HG02759 (cell line): ENCODE results near the gene KLK1.
"Not testable (repeated sequence)": the region's sequence is repeated elsewhere in the genome, so short reads cannot be mapped to it uniquely, and the experiment has no call there.

Experiments used
- ATAC-seq: cut with Tn5 transposase; IDR thresholded peaks from one replicate; pipeline ENCODE4 v1.9.1; 2021; ENCODE audit warnings: mild to moderate bottlenecking, moderate library complexity; ENCODE audit not compliant: unreplicated experiment

Gene KLK1

DNA sequence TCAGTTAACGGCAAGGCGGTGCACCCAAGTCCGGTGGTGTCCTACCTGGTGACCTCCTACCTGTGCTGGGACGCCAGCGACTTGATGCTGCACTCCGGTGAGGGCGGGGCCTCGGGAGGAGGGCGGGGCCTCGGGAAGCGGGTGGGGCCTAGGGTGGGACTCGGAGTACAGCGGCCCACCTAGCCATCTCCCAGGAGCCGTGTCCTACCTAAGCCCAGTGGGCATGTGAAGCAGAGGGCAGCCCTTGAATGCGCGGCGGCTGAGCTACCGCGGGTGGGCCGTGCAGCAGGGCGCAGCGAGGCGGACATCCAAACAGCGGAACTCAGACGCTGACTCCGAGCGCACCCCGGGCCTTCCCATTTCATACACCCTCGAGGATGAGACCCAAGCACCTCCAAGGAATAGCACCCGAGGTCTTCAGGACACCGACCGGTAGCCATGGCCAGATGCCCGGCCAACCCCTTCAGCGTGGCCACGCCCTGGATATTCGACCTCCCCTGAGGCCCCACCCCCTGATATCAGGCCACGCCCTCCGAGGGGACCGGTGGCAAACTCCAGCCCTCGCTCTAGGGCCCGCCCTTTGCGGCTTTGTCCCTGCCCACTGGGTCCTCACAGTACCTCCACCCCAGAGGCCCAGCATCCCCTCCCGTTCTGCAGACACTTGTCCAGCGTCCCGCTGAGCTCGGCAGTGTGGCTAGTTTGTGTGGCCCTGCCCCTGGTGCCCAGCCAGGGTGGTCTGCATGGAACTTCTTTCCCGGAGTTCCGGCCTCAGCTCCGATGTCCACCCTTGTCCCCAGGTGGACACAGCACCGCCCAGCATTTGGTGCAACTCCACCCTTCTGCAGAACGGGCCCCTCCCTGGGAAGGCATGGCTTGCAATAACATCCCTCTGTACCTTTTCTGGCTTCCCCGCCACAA is 5.4 kb downstream of the KLK1 start:
- peak; percentile 62 for ATAC-seq

DNA sequence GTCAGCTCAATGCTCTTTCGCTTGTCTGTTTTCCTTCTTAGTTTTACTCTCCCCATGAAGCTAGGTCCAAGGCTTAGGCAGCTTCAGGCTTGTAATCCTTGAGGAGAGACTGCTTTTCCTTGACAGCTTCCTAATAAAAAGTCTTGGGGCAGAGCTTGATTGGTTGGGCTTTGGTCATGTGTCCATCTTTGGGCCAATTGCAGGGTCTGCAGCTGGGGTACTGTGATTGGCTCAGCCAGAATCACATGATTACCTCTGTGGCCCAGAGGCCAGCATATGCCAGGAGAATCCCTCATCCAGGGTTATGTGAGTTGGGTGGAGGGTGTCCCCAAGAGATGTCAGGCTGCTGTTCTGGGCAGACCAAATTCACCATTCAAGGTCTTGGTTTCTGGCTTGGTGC is 8.1 kb downstream of the KLK1 start:
- no peak for ATAC-seq

DNA sequence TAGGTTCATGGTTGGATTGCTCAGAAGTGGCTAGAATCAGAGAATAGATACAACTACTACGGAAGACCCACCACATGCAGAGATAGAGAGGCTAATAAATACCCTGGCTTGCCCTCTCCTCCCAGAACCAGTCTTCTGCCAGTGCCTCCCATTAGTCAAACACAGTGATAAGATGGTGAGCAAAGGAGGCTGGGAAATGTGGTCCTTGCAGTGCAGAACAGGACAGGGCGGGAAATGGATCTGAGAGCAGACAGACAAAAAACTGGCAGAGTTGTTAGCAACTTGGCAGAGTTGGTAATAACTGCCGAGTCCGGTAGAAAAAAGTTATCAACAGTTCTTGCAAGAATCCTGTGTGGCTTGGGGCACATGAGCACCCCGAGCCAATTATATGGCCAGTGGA is 8.7 kb downstream of the KLK1 start:
- no peak for ATAC-seq

GRCh38 chr19:50812474-50812873 is 11.1 kb downstream of the KLK1 start:
- ATAC-seq: no peak

- ATAC-seq: not testable (repeated sequence)
Measured at GRCh38 chr19:50811622-50812238, 11.9 kb downstream of the KLK1 start.

- no peak for ATAC-seq
Measured at GRCh38 chr19:50808856-50809255, 14.7 kb downstream of the KLK1 start.

DNA sequence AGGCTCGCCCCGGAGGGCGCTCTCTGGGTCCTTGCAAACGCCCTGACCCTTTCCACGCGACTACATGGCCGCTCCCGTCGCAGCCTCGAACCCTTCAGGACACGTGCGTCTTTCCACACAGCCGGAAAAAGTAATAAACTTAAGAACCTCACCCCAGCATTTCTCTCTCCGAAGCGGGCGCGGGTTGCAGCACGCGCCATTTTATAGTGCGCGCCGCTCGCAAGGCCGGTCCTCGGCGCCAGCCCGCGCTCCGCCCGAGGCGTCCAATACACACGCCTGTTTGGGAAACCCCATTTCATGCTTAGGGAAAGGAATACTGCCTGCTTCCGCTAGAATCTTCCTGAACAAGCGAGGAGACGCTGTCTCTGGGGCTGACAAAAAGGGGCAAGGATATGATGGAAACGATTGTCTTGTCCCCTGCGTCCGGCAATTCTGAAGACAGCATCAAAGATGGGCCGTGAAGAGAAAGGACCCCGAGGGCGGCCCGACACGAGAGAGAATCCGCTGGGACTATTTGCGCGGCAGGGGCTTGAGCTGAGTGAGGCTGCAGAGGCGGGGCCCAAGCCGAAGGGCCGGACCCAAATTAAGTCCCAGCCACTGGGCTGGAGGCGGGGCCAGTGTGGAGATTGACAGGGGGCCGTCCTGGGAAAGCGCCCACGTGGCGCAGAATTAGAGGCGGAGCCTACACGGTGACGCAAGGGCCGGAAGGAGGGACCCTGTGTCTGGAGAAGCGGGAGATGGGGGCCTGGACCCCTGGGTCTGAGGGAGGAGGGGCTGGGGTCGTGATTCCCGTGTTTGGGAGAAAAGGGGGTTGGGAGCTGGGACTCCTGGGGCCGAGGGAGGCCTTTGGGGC is 18.9 kb downstream of the KLK1 start:
- ATAC-seq: peak; percentile 92

- no peak for ATAC-seq
Measured at GRCh38 chr19:50803633-50804419, 19.8 kb downstream of the KLK1 start.

DNA sequence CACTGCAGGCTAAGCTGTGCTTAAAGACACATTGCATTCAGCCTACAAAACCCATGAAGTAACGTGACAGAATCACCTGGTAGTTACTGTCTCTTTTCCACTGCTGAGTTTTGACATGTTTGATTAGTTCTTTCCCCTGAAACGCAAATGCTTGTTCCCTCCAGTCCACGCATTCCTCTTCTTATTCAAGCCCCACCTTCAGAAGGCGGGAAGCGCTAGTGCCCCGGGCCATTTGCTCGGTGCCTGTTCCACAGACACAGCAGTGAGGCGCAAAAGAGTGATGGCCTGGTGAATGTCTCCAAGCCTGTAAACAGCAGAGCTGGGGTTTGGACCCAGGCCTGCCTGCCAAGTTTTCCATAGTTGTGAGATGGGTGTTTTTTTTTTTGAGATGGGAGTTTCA is 22.5 kb downstream of the KLK1 start:
- ATAC-seq: no peak

DNA sequence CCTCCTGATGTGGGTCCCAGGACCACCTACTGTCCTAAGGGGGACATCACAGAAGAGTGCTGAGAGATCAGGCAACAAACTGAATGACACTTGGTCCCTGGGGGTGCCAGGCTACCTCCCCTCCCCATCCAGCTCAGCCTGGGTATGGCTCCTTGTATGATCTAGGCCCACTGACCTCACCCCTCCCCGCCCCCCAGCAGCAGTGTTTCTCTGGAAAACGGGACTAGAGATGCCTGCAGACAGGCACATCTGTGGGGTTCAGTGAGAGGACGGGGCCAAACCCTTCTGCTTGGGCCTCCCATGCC is 24.1 kb downstream of the KLK1 start:
- ATAC-seq: no peak

DNA sequence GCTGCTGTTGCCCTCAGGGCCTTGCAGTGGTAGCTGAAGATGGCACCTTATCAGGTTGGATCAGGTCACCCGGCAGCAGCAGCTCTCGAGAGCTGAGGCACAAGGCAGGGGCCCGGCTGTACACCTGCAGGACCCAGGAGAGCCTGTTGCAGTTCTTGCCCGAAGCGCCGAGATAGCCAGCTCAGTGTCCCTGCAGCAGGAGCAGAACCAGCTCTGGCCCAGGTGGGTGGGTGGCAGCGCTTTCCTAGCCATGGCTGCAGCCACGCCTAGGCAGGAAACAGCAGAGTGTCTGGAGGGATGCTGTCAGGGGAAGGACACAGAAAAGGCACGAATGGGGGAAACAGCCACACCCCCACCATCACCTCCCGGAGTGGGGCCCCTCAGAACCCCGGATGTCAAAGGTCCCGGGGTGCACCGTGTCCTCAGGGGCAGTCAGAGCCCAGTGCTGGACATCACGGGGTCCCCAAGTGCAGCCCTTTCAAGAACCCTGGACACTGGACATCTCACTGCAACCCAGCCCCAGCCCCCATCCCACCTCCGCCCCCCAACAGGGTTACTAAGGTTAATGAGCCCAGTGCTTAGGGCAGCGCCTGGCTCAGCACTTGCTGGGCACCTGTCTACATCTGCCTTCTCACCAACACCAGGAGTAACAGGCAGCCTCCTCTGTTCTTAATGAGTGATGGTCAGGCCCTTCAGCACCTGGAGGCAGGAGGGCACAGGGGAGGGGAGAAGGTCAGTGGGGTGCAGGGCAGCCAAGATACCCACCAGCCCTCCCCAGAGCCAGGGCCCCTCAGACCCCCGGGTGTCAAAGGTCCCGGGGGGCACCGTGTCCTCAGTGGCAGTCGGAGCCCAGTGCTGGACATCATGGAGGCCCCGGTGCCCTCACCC is 24.7 kb downstream of the KLK1 start:
- ATAC-seq: no peak

- no peak for ATAC-seq
Measured at GRCh38 chr19:50797781-50798658, 25.6 kb downstream of the KLK1 start.

- ATAC-seq: no peak
Measured at GRCh38 chr19:50797429-50797780, 26.2 kb downstream of the KLK1 start.

GRCh38 chr19:50796634-50797428 is 26.8 kb downstream of the KLK1 start:
- ATAC-seq: no peak

- no peak for ATAC-seq
Measured at GRCh38 chr19:50796128-50796633, 27.4 kb downstream of the KLK1 start.

- no peak for ATAC-seq
Measured at GRCh38 chr19:50795664-50796073, 27.9 kb downstream of the KLK1 start.

GRCh38 chr19:50794876-50795663 is 28.5 kb downstream of the KLK1 start:
- no peak for ATAC-seq
